Fibroblast of mammary gland (primary cell): ENCODE measurements around the gene SGCE.
A peak's percentile ranks its signal among the peaks of the same experiment; 100 is the strongest.

Experiments
- DNase-seq: peaks from one replicate; pipeline ENCODE4 v3.0.0-alpha.2; 2010; ENCODE audit warnings: low read depth
- H3K4me3 ChIP-seq: 2 replicates; pipeline ENCODE4 v1.5.1; 2011; ENCODE audit warnings: low read depth, mild to moderate bottlenecking, low read length, moderate library complexity; ENCODE audit not compliant: control insufficient read depth
- TF ChIP-seq, protein P1 (sequence below): conservative IDR thresholded peaks from 2 replicates; pipeline ENCODE4 v1.5.1; 2011; ENCODE audit warnings: low read depth, low read length, inconsistent platforms; ENCODE audit not compliant: control insufficient read depth, insufficient read depth

SGCE gene

GRCh38 chr7:94612253-94612652 is 43.7 kb downstream of the SGCE start:
- TF ChIP-seq, protein P1, sequence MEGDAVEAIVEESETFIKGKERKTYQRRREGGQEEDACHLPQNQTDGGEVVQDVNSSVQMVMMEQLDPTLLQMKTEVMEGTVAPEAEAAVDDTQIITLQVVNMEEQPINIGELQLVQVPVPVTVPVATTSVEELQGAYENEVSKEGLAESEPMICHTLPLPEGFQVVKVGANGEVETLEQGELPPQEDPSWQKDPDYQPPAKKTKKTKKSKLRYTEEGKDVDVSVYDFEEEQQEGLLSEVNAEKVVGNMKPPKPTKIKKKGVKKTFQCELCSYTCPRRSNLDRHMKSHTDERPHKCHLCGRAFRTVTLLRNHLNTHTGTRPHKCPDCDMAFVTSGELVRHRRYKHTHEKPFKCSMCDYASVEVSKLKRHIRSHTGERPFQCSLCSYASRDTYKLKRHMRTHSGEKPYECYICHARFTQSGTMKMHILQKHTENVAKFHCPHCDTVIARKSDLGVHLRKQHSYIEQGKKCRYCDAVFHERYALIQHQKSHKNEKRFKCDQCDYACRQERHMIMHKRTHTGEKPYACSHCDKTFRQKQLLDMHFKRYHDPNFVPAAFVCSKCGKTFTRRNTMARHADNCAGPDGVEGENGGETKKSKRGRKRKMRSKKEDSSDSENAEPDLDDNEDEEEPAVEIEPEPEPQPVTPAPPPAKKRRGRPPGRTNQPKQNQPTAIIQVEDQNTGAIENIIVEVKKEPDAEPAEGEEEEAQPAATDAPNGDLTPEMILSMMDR = no peak
- no peak overlapping the region for H3K4me3 ChIP-seq
- no peak for DNase-seq

DNA sequence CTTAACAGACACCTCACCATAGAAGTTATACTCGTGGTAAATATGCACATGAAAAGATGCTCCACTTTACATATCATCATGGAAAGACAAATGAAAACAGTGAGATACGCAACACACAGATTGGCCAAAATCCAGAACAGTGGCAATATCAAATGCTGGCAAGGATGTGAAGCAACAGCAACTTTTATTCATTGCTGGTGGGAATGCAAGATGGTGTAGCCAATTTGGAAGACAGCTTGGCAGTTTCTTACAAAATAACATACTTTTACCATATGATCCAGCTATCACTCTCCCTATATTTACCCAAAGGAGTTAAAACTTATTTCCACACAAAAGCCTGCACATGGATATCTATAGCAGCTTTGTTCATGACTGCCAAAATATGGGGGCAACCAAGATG is 46.4 kb downstream of the SGCE start:
- DNase-seq = no peak
- H3K4me3 ChIP-seq = no peak overlapping the region
- TF ChIP-seq, protein P1 = no peak

GRCh38 chr7:94605031-94605430 is 50.9 kb downstream of the SGCE start:
- TF ChIP-seq, protein P1 = no peak
- H3K4me3 ChIP-seq = no peak overlapping the region
- DNase-seq = peak; percentile 6

DNA sequence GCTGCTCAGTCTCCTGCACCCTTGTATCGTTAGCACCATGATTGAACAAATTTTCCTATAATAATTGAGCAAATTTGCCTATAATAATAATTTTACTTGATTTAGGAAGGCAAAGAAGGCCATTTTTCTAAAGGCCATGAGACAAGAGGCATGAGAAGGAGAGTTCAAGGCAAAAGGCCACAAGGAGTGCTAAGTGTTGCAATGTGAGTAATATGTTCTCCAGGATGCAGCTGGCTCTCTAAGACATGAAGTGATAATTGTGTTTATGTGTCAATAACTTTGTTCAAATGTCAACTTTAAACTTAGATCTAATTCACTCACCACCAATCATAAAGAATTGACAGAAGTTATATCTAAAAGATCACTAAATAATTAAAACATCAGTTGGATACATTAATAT is 53.8 kb downstream of the SGCE start:
- DNase-seq = peak; percentile 10
- no peak overlapping the region for H3K4me3 ChIP-seq
- TF ChIP-seq, protein P1 = no peak

- H3K4me3 ChIP-seq = no peak overlapping the region
- TF ChIP-seq, protein P1 = no peak
- DNase-seq = no peak
Measured at GRCh38 chr7:94600267-94600666, 55.7 kb downstream of the SGCE start.

GRCh38 chr7:94595717-94596116 is 60.2 kb downstream of the SGCE start:
- TF ChIP-seq, protein P1 = no peak
- DNase-seq = no peak
- no peak overlapping the region for H3K4me3 ChIP-seq

GRCh38 chr7:94594882-94595281 is 61.1 kb downstream of the SGCE start:
- TF ChIP-seq, protein P1 = no peak
- no peak overlapping the region for H3K4me3 ChIP-seq
- no peak for DNase-seq
